OCI-LY1 (cell line): ENCODE results near the gene ZNF853.

ENCODE experiments used
- EZH2 ChIP-seq: fragments of 200-600 bp; sonication (generic), shearing (Covaris generic); IDR thresholded peaks from 2 replicates; pipeline ENCODE4 v1.8.0; 2017; ENCODE audit warnings: borderline replicate concordance, mixed run types, mild to moderate bottlenecking, antibody characterized with exemption, low read length, moderate library complexity, mixed read lengths
- TF ChIP-seq, protein P1 (sequence below): fragments of 200-600 bp; sonication (generic), shearing (Covaris generic); IDR thresholded peaks from 2 replicates; pipeline ENCODE4 v1.5.1; 2017; ENCODE audit warnings: mild to moderate bottlenecking, antibody characterized with exemption, low read length, moderate library complexity, mixed read lengths

GRCh38 chr7:6652446-6653011, 37.1 kb downstream of the ZNF853 start:
- TF ChIP-seq, protein P1, sequence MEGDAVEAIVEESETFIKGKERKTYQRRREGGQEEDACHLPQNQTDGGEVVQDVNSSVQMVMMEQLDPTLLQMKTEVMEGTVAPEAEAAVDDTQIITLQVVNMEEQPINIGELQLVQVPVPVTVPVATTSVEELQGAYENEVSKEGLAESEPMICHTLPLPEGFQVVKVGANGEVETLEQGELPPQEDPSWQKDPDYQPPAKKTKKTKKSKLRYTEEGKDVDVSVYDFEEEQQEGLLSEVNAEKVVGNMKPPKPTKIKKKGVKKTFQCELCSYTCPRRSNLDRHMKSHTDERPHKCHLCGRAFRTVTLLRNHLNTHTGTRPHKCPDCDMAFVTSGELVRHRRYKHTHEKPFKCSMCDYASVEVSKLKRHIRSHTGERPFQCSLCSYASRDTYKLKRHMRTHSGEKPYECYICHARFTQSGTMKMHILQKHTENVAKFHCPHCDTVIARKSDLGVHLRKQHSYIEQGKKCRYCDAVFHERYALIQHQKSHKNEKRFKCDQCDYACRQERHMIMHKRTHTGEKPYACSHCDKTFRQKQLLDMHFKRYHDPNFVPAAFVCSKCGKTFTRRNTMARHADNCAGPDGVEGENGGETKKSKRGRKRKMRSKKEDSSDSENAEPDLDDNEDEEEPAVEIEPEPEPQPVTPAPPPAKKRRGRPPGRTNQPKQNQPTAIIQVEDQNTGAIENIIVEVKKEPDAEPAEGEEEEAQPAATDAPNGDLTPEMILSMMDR = no peak
- no peak for TF ChIP-seq EZH2
